Thyroid gland (tissue), 4 donors: ENCODE measurements around the gene SLC41A1.

Experiments
- POLR2A ChIP-seq, 2 donors: fragments of 450-650 bp; IDR thresholded peaks; one replicate each; pipeline ENCODE4 v1.6.1; 2017; ENCODE audit warnings: antibody characterized with exemption in 2 of 2, mild to moderate bottlenecking in 2 of 2, moderate library complexity in 1 of 2
- TF ChIP-seq, protein P1 (sequence below), 6 experiments: fragments of 200-600 bp in 3 of 6; fragments of 450-650 bp in 3 of 6; sonication (generic) in 3 of 6; IDR thresholded peaks; one replicate each; pipeline ENCODE4 v1.5.1; 2016 to 2019; ENCODE audit warnings: antibody characterized with exemption in 6 of 6, mild to moderate bottlenecking in 2 of 6, inconsistent platforms in 1 of 6, moderate library complexity in 1 of 6

DNA sequence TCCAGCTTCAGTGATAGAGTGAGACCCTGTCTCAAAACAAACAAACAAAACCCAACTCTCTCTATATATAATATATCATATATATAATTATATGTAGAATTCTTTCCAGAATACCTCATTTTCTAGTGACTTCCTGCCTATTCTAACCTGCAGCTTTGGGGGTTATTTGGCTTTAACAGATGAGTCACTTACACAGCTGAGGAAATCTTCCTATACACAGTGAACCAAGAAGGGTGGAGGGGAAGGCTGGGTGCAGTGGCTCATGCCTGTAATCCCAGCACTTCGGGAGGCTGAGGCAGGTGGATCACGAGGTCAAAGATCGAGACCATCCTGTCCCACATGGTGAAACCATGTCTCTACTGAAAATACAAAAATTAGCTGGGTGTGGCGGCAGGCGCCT is 47.0 kb downstream of the SLC41A1 start:
- TF ChIP-seq, protein P1, sequence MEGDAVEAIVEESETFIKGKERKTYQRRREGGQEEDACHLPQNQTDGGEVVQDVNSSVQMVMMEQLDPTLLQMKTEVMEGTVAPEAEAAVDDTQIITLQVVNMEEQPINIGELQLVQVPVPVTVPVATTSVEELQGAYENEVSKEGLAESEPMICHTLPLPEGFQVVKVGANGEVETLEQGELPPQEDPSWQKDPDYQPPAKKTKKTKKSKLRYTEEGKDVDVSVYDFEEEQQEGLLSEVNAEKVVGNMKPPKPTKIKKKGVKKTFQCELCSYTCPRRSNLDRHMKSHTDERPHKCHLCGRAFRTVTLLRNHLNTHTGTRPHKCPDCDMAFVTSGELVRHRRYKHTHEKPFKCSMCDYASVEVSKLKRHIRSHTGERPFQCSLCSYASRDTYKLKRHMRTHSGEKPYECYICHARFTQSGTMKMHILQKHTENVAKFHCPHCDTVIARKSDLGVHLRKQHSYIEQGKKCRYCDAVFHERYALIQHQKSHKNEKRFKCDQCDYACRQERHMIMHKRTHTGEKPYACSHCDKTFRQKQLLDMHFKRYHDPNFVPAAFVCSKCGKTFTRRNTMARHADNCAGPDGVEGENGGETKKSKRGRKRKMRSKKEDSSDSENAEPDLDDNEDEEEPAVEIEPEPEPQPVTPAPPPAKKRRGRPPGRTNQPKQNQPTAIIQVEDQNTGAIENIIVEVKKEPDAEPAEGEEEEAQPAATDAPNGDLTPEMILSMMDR (IDR thresholded peaks at IDR 0.05) = no peak
- TF ChIP-seq POLR2A (IDR thresholded peaks at IDR 0.05) = no peak
